Heart left ventricle (tissue), 13 donors: ENCODE measurements around the gene PHF10.

ENCODE experiments used
- POLR2A ChIP-seq, 2 donors: fragments of 450-650 bp; IDR thresholded peaks; one replicate each; pipeline ENCODE4 v1.6.1; 2017; ENCODE audit warnings: antibody characterized with exemption in 2 of 2, mild to moderate bottlenecking in 2 of 2, moderate library complexity in 2 of 2
- TF ChIP-seq, protein P1 (sequence below), 12 donors: fragments of 200-600 bp; sonication (generic) in 4 of 12; IDR thresholded peaks; one replicate each; pipeline versions ENCODE4 v1.5.0 to v1.8.0; 2018 to 2022; ENCODE audit warnings: antibody characterized with exemption in 12 of 12, mild to moderate bottlenecking in 5 of 12
- donor health status: ischemic (EF 13 %, LVEDD 7.1; RV severe dilation, severe dysfunction).
- donor health status: DM: no; HTN: yes; CAD: no.
- donor health status: DM: no; HTN: no; CAD: no.
- donor health status: ischemic (EF 25% LVEDD 6.9; RV normal size, moderate dysfunction).
- donor health status: ischemic (EF 25% LVEDD 5.7; RV mildly dilated, moderate dysfunction).
- donor health status: ischemic (EF 35%, LVEDD 5.7; RV mildly dilated, moderate dysfunction).
- donor health status: nonischemic (EF 11% LVEDD 7.7; RV severe dilation, severe dysfunction).
- donor health status: DM: yes; HTN: yes; CAD: no.
- donor health status: PGD.
- donor health status: ischemic (EF 29% LVEDD 5.4; RV normal size, mild dysfunction).
- donor health status: nonischemic (EF 23%, LVEDD 6.1; RV moderate dilation, normal function).

DNA sequence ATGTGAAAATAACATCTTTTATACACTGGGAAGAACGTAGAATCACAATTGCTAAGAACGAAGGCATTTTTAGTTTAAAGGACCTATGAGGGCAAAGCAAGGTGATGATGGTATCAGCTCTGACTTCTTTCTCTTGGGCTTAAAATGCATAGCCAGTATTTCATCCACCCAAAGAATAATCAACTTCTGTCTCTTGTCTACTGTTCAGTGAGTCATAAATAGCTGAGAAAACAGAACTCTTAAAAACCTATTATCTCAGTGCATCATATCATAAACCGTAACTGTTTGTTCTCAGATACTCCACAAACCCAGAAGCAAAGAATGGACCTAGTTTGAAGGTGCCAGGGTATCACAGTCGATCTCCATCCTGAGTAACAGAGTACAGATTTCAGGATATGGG is 5.2 kb downstream of the PHF10 start:
- no peak for TF ChIP-seq POLR2A (IDR thresholded peaks at IDR 0.05)
- TF ChIP-seq, protein P1, sequence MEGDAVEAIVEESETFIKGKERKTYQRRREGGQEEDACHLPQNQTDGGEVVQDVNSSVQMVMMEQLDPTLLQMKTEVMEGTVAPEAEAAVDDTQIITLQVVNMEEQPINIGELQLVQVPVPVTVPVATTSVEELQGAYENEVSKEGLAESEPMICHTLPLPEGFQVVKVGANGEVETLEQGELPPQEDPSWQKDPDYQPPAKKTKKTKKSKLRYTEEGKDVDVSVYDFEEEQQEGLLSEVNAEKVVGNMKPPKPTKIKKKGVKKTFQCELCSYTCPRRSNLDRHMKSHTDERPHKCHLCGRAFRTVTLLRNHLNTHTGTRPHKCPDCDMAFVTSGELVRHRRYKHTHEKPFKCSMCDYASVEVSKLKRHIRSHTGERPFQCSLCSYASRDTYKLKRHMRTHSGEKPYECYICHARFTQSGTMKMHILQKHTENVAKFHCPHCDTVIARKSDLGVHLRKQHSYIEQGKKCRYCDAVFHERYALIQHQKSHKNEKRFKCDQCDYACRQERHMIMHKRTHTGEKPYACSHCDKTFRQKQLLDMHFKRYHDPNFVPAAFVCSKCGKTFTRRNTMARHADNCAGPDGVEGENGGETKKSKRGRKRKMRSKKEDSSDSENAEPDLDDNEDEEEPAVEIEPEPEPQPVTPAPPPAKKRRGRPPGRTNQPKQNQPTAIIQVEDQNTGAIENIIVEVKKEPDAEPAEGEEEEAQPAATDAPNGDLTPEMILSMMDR (IDR thresholded peaks at IDR 0.05), result no peak
